ENCODE measurements around the gene TRPM4.

DNA sequence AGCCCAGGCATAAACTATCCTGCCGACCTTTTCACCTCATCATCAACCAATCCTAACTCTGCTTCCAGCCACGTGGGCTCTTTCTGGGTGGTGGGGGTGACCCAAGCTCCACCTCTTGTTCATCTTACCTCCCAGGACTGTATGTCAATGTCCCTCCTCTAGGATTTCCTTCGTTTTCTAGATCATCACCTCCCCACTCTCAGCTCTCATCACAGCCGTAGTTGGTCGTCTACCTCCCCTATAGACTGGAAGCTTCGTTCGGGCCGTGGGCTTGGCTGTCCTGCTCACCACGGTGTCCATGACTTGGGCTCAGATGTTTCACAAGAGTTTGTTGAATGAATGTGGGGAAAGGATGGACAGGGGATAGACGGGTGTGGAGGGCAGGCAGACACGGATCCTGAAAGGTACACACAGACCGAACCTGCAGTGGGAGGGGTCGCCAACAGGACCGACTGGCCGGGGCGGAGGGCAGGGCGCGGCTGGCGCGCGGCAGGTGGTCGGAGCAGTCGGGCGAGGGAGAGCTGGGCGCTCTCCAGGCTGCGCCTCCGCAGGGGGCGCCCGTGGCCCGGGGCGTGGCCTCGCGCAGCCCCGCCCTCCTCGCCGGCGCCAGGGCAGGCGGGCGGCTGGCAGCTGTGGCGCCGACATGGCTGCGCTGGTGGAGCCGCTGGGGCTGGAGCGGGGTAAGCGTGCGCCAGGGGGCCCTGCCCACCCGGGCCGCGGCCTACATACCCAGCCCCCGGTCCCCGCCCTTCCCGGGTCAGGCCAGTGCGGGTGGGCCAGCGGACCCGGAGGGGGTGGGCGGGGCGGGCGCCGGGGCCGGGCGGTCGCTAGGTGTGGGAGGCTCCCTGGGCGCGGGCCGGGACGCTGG lies 43.6 kb upstream of the TRPM4 start, which contains the start of gene LIN7B:
- TF ChIP-seq, protein P1, sequence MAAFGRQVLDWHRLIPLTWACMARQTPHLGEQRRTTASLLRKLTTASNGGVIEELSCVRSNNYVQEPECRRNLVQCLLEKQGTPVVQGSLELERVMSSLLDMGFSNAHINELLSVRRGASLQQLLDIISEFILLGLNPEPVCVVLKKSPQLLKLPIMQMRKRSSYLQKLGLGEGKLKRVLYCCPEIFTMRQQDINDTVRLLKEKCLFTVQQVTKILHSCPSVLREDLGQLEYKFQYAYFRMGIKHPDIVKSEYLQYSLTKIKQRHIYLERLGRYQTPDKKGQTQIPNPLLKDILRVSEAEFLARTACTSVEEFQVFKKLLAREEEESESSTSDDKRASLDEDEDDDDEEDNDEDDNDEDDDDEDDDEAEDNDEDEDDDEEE (CRISPR knock-in tag; IDR thresholded peaks at IDR 0.05): peak; percentile 89
- no peak for TF ChIP-seq EED (CRISPR knock-in tag; IDR thresholded peaks at IDR 0.05)
- no peak for TF ChIP-seq FOSL1 (CRISPR knock-in tag; IDR thresholded peaks at IDR 0.05; ENCODE audit: borderline replicate concordance)
- no peak for TF ChIP-seq ZNF770 (CRISPR knock-in tag; IDR thresholded peaks at IDR 0.05)
- no peak for TF ChIP-seq GTF3A (CRISPR knock-in tag; conservative IDR thresholded peaks at IDR 0.05)
- 0 out of 2 replicates have a peak, but pooled peaks have one; percentile 40 for TF ChIP-seq MAZ (IDR thresholded peaks at IDR 0.05; ENCODE audit: borderline replicate concordance, low read depth, low read length)
- peak; percentile 72; the same call in 1 of the 2 replicates for TF ChIP-seq MAZ (CRISPR knock-in tag; IDR thresholded peaks at IDR 0.05; ENCODE audit: low read depth)
- TF ChIP-seq SP1 (IDR thresholded peaks at IDR 0.05): no peak
- peak; percentile 83 for TF ChIP-seq SP1 (CRISPR knock-in tag; IDR thresholded peaks at IDR 0.05)
- TF ChIP-seq FOSL2 (CRISPR knock-in tag; IDR thresholded peaks at IDR 0.05): peak; percentile 32
- no peak for TF ChIP-seq ZBTB7B (CRISPR knock-in tag; IDR thresholded peaks at IDR 0.05)
- TF ChIP-seq HCFC1 (IDR thresholded peaks at IDR 0.05; ENCODE audit: low read depth, low read length): no peak
- TF ChIP-seq, protein P2, sequence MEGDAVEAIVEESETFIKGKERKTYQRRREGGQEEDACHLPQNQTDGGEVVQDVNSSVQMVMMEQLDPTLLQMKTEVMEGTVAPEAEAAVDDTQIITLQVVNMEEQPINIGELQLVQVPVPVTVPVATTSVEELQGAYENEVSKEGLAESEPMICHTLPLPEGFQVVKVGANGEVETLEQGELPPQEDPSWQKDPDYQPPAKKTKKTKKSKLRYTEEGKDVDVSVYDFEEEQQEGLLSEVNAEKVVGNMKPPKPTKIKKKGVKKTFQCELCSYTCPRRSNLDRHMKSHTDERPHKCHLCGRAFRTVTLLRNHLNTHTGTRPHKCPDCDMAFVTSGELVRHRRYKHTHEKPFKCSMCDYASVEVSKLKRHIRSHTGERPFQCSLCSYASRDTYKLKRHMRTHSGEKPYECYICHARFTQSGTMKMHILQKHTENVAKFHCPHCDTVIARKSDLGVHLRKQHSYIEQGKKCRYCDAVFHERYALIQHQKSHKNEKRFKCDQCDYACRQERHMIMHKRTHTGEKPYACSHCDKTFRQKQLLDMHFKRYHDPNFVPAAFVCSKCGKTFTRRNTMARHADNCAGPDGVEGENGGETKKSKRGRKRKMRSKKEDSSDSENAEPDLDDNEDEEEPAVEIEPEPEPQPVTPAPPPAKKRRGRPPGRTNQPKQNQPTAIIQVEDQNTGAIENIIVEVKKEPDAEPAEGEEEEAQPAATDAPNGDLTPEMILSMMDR (CRISPR knock-in tag; IDR thresholded peaks at IDR 0.05): peak; percentile 64
- TF ChIP-seq USF2 (IDR thresholded peaks at IDR 0.05; ENCODE audit: low read depth, low read length): peak; percentile 90
- peak; percentile 90; the same call in 1 of the 2 replicates for TF ChIP-seq USF2 (CRISPR knock-in tag; IDR thresholded peaks at IDR 0.05; ENCODE audit: borderline replicate concordance)
- TF ChIP-seq FOXK1 (CRISPR knock-in tag; IDR thresholded peaks at IDR 0.05; ENCODE audit: borderline replicate concordance, low read depth): no peak

Data from HepG2 (cell line).